HEK293 (cell line): ENCODE results near the gene ABHD10.
A peak's percentile ranks its signal among the peaks of the same experiment; 100 is the strongest.

Source experiments
- CTCF ChIA-PET: fragments of 350-600 bp; formaldehyde crosslinking; extraction: SDS; loops from one replicate; lab custom pipeline; 2021; ENCODE audit warnings: antibody characterized with exemption; lab: Yijun Ruan, JAX
- POLR2A ChIA-PET: fragments of 300-600 bp; formaldehyde crosslinking; extraction: SDS; loops from one replicate; lab custom pipeline; 2020; ENCODE audit warnings: antibody characterized with exemption, inconsistent platforms; lab: Yijun Ruan, JAX
- H3K27ac ChIP-seq: fragments of 200-500 bp; sonication (Bioruptor generic); 2 replicates; pipeline ENCODE4 v1.5.1; 2014; ENCODE audit warnings: low read depth, low read length, control low read depth, inconsistent platforms; ENCODE audit errors: extremely low read depth
- H3K36me3 ChIP-seq, 2 experiments: fragments of 200-500 bp in 1 of 2; sonication (Bioruptor generic) in 1 of 2; 1 replicate in 1 of 2; 2 replicates in 1 of 2; pipeline ENCODE4 v1.5.1; 2014 to 2017; ENCODE audit warnings: inconsistent platforms in 2 of 2, low read length in 2 of 2; ENCODE audit not compliant: control insufficient read depth in 2 of 2, insufficient read depth in 1 of 2
- H3K4me1 ChIP-seq: fragments of 200-500 bp; sonication (Bioruptor generic); 2 replicates; pipeline ENCODE4 v1.5.1; 2014; ENCODE audit warnings: mild to moderate bottlenecking, low read length, inconsistent platforms; ENCODE audit not compliant: control insufficient read depth, insufficient read depth
- H3K4me3 ChIP-seq: 2 replicates; pipeline ENCODE4 v1.5.1; 2011; ENCODE audit warnings: low read depth, mild to moderate bottlenecking, control low read depth, low read length, moderate library complexity
- H3K9me3 ChIP-seq: fragments of 200-500 bp; sonication (Bioruptor generic); 2 replicates; pipeline ENCODE4 v1.5.1; 2014; ENCODE audit warnings: low read depth, low read length, inconsistent platforms; ENCODE audit not compliant: control insufficient read depth, insufficient read depth
- GLIS1 ChIP-seq: fragments of 450-650 bp; formaldehyde crosslinking; IDR thresholded peaks from 2 replicates; pipeline ENCODE4 v1.5.1; 2016; ENCODE audit warnings: missing biosample characterization, missing genetic modification characterization
- MZF1 ChIP-seq: fragments of 450-650 bp; formaldehyde crosslinking; IDR thresholded peaks from 2 replicates; pipeline ENCODE4 v1.5.1; 2017; ENCODE audit warnings: missing biosample characterization, missing genetic modification characterization, borderline replicate concordance
- PRDM1 ChIP-seq: fragments of 450-650 bp; formaldehyde crosslinking; IDR thresholded peaks from 2 replicates; pipeline ENCODE4; 2016; ENCODE audit warnings: missing biosample characterization, missing genetic modification characterization
- SP2 ChIP-seq: fragments of 450-650 bp; formaldehyde crosslinking; IDR thresholded peaks from 2 replicates; pipeline ENCODE4 v1.5.1; 2016; ENCODE audit warnings: missing biosample characterization, missing genetic modification characterization
- ZBTB21 ChIP-seq: fragments of 450-650 bp; formaldehyde crosslinking; IDR thresholded peaks from 2 replicates; pipeline ENCODE4 v1.5.1; 2017; ENCODE audit warnings: missing biosample characterization, missing genetic modification characterization
- ZFP37 ChIP-seq: fragments of 450-650 bp; formaldehyde crosslinking; IDR thresholded peaks from 2 replicates; pipeline ENCODE4 v1.5.1; 2016; ENCODE audit warnings: missing biosample characterization, missing genetic modification characterization
- ZIC2 ChIP-seq: fragments of 450-650 bp; formaldehyde crosslinking; IDR thresholded peaks from 2 replicates; pipeline ENCODE4 v1.5.1; 2016; ENCODE audit warnings: missing biosample characterization, missing genetic modification characterization
- ZNF10 ChIP-seq: fragments of 450-650 bp; formaldehyde crosslinking; IDR thresholded peaks from 2 replicates; pipeline ENCODE4 v1.5.1; 2017; ENCODE audit warnings: missing biosample characterization, missing genetic modification characterization
- ZNF112 ChIP-seq: fragments of 450-650 bp; formaldehyde crosslinking; IDR thresholded peaks from 2 replicates; pipeline ENCODE4 v1.5.0; 2017; ENCODE audit warnings: missing biosample characterization, missing genetic modification characterization
- ZNF114 ChIP-seq: fragments of 450-650 bp; formaldehyde crosslinking; IDR thresholded peaks from 2 replicates; pipeline ENCODE4 v1.5.0; 2017; ENCODE audit warnings: missing biosample characterization, missing genetic modification characterization
- ZNF169 ChIP-seq: fragments of 450-650 bp; formaldehyde crosslinking; IDR thresholded peaks from 2 replicates; pipeline ENCODE4 v1.5.1; 2016; ENCODE audit warnings: missing biosample characterization, missing genetic modification characterization
- ZNF175 ChIP-seq: fragments of 450-650 bp; formaldehyde crosslinking; IDR thresholded peaks from 2 replicates; pipeline ENCODE4 v1.5.1; 2016; ENCODE audit warnings: missing biosample characterization, missing genetic modification characterization
- ZNF184 ChIP-seq: fragments of 450-650 bp; IDR thresholded peaks from 2 replicates; pipeline ENCODE4 v1.5.1; 2018; ENCODE audit warnings: missing biosample characterization, mild to moderate bottlenecking, missing genetic modification characterization
- ZNF202 ChIP-seq: fragments of 450-650 bp; formaldehyde crosslinking; IDR thresholded peaks from 2 replicates; pipeline ENCODE4 v1.5.1; 2016; ENCODE audit warnings: missing biosample characterization, missing genetic modification characterization, borderline replicate concordance
- ZNF266 ChIP-seq: fragments of 450-650 bp; formaldehyde crosslinking; IDR thresholded peaks from 2 replicates; pipeline ENCODE4 v1.5.1; 2016; ENCODE audit warnings: missing biosample characterization, missing genetic modification characterization, low read depth
- ZNF274 ChIP-seq, 2 experiments: fragments of 200-500 bp in 1 of 2; fragments of 450-650 bp in 1 of 2; sonication (Bioruptor generic) in 1 of 2; formaldehyde crosslinking in 1 of 2; IDR thresholded peaks; 2 replicates each; pipeline versions ENCODE4 v1.5.1 to v1.6.1; 2014 to 2016; ENCODE audit warnings: borderline replicate concordance in 1 of 2, inconsistent platforms in 1 of 2, low read length in 1 of 2, missing biosample characterization in 1 of 2, missing genetic modification characterization in 1 of 2
- ZNF555 ChIP-seq: fragments of 450-650 bp; formaldehyde crosslinking; conservative IDR thresholded peaks from 2 replicates; pipeline ENCODE4 v1.5.1; 2017; ENCODE audit warnings: missing biosample characterization, mild to moderate bottlenecking, missing genetic modification characterization, inconsistent platforms
- ZNF600 ChIP-seq: fragments of 450-650 bp; formaldehyde crosslinking; IDR thresholded peaks from 2 replicates; pipeline ENCODE4 v1.5.1; 2016; ENCODE audit warnings: missing biosample characterization, missing genetic modification characterization
- ZNF776 ChIP-seq: fragments of 450-650 bp; formaldehyde crosslinking; IDR thresholded peaks from 2 replicates; pipeline ENCODE4 v1.5.0; 2017; ENCODE audit warnings: missing biosample characterization, missing genetic modification characterization, borderline replicate concordance
- ZNF785 ChIP-seq: fragments of 450-650 bp; formaldehyde crosslinking; IDR thresholded peaks from 2 replicates; pipeline ENCODE4 v1.5.1; 2016; ENCODE audit warnings: missing biosample characterization, missing genetic modification characterization
- TF ChIP-seq, protein P1 (sequence below): fragments of 450-650 bp; formaldehyde crosslinking; IDR thresholded peaks from 2 replicates; pipeline ENCODE4 v1.5.1; 2016; ENCODE audit warnings: missing biosample characterization, missing genetic modification characterization
- TF ChIP-seq, protein P2 (sequence below): fragments of 450-650 bp; formaldehyde crosslinking; IDR thresholded peaks from 2 replicates; pipeline ENCODE4 v1.5.1; 2016; ENCODE audit warnings: missing biosample characterization, missing genetic modification characterization
- TF ChIP-seq, protein P3 (sequence below): fragments of 450-650 bp; formaldehyde crosslinking; IDR thresholded peaks from 2 replicates; pipeline ENCODE4 v1.5.1; 2016; ENCODE audit warnings: missing biosample characterization, missing genetic modification characterization
- TF ChIP-seq, protein P4 (sequence below): fragments of 450-650 bp; formaldehyde crosslinking; IDR thresholded peaks from 2 replicates; pipeline ENCODE4 v1.5.1; 2017; ENCODE audit warnings: missing biosample characterization, mild to moderate bottlenecking, missing genetic modification characterization, moderate library complexity

The ABHD10 gene

DNA sequence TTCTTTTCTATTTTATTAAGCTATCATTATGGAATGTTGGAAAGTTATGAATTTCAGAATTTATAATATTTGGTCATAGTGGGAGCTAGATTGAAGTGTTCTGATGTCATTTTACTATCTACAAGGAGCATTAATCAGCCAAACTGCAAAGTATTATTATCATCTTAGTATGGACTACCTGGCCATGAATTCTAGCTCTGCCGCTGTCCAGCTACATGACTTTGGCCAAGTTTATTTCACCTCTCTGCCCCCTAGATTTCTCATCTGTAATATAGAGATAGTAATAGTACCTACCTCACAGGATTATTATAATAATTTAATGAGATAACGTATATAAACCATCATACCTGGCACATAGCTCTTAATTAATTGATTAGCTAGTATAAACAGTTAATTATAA, 27.8 kb upstream of the ABHD10 start:
- H3K4me3 ChIP-seq = no peak overlapping the region
- TF ChIP-seq ZBTB21 (tag by site-specific recombination) (no peak), ZNF114 (tag by site-specific recombination) (no peak), SP2 (tag by site-specific recombination) (no peak), ZNF112 (no peak), ZNF184 (tag by site-specific recombination) (no peak), ZNF776 (no peak), ZNF274 (IDR thresholded peaks at IDR 0.05; ENCODE audit: low read length) (no peak), ZNF274 (tag by site-specific recombination; IDR thresholded peaks at IDR 0.05; ENCODE audit: borderline replicate concordance) (no peak)
- TF ChIP-seq, protein P1, sequence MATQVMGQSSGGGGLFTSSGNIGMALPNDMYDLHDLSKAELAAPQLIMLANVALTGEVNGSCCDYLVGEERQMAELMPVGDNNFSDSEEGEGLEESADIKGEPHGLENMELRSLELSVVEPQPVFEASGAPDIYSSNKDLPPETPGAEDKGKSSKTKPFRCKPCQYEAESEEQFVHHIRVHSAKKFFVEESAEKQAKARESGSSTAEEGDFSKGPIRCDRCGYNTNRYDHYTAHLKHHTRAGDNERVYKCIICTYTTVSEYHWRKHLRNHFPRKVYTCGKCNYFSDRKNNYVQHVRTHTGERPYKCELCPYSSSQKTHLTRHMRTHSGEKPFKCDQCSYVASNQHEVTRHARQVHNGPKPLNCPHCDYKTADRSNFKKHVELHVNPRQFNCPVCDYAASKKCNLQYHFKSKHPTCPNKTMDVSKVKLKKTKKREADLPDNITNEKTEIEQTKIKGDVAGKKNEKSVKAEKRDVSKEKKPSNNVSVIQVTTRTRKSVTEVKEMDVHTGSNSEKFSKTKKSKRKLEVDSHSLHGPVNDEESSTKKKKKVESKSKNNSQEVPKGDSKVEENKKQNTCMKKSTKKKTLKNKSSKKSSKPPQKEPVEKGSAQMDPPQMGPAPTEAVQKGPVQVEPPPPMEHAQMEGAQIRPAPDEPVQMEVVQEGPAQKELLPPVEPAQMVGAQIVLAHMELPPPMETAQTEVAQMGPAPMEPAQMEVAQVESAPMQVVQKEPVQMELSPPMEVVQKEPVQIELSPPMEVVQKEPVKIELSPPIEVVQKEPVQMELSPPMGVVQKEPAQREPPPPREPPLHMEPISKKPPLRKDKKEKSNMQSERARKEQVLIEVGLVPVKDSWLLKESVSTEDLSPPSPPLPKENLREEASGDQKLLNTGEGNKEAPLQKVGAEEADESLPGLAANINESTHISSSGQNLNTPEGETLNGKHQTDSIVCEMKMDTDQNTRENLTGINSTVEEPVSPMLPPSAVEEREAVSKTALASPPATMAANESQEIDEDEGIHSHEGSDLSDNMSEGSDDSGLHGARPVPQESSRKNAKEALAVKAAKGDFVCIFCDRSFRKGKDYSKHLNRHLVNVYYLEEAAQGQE = peak; percentile 50
- CTCF ChIA-PET = interaction anchor here (0.7 to 1.8 kb wide), 2 partner anchors 37 to 233 kb away, joined by 4 to 8 read pairs; no protein-coding TSS in a partner anchor
- POLR2A ChIA-PET = no interaction called here
- H3K36me3 ChIP-seq = peaks cover 0 to 7% of the 10 kb centered on the region in 2 experiments; a peak in 1 of 3 replicates
- no peak overlapping the region for H3K27ac ChIP-seq
- peaks cover 3% of the 10 kb centered on the region; the same call in 1 of the 2 replicates for H3K4me1 ChIP-seq
- H3K9me3 ChIP-seq = no peaks in the 10 kb centered on the region

DNA sequence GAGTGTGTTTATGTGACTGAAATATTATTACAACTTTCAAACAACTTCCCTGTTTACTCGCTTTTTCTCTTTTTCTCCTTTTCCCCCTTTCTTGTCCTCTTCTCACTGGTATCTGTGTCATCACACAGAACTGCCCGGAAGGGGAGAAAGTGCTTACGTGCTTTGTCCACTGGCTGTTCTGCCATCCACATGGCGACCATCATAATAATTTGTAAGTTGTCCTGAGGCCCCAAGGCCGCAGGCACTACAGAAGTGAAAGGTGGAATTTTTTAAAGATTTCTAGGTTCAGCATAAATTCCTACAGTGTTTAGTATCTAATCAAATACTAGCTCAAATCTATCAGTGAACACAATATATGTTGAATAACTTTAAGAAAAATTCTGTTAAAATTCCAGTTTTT, 26.7 kb upstream of the ABHD10 start:
- TF ChIP-seq MZF1 (tag by site-specific recombination) (no peak), ZNF266 (tag by site-specific recombination) (no peak), PRDM1 (tag by site-specific recombination) (0 out of 2 replicates have a peak, but pooled peaks have one; percentile 36), ZNF202 (no peak)
- TF ChIP-seq, protein P2, sequence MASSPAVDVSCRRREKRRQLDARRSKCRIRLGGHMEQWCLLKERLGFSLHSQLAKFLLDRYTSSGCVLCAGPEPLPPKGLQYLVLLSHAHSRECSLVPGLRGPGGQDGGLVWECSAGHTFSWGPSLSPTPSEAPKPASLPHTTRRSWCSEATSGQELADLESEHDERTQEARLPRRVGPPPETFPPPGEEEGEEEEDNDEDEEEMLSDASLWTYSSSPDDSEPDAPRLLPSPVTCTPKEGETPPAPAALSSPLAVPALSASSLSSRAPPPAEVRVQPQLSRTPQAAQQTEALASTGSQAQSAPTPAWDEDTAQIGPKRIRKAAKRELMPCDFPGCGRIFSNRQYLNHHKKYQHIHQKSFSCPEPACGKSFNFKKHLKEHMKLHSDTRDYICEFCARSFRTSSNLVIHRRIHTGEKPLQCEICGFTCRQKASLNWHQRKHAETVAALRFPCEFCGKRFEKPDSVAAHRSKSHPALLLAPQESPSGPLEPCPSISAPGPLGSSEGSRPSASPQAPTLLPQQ = no peak
- TF ChIP-seq, protein P3, sequence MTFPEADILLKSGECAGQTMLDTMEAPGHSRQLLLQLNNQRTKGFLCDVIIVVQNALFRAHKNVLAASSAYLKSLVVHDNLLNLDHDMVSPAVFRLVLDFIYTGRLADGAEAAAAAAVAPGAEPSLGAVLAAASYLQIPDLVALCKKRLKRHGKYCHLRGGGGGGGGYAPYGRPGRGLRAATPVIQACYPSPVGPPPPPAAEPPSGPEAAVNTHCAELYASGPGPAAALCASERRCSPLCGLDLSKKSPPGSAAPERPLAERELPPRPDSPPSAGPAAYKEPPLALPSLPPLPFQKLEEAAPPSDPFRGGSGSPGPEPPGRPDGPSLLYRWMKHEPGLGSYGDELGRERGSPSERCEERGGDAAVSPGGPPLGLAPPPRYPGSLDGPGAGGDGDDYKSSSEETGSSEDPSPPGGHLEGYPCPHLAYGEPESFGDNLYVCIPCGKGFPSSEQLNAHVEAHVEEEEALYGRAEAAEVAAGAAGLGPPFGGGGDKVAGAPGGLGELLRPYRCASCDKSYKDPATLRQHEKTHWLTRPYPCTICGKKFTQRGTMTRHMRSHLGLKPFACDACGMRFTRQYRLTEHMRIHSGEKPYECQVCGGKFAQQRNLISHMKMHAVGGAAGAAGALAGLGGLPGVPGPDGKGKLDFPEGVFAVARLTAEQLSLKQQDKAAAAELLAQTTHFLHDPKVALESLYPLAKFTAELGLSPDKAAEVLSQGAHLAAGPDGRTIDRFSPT (tag by site-specific recombination) = no peak
- POLR2A ChIA-PET = no interaction called here
- Histone ChIP-seq H3K27ac (no peak overlapping the region), H3K4me1 (peaks cover 4% of the 10 kb centered on the region), H3K4me3 (no peak overlapping the region), H3K9me3 (no peaks in the 10 kb centered on the region), H3K36me3 (peaks cover 0 to 7% of the 10 kb centered on the region in 2 experiments; a peak in 1 of 3 replicates)
- CTCF ChIA-PET = no interaction called here

DNA sequence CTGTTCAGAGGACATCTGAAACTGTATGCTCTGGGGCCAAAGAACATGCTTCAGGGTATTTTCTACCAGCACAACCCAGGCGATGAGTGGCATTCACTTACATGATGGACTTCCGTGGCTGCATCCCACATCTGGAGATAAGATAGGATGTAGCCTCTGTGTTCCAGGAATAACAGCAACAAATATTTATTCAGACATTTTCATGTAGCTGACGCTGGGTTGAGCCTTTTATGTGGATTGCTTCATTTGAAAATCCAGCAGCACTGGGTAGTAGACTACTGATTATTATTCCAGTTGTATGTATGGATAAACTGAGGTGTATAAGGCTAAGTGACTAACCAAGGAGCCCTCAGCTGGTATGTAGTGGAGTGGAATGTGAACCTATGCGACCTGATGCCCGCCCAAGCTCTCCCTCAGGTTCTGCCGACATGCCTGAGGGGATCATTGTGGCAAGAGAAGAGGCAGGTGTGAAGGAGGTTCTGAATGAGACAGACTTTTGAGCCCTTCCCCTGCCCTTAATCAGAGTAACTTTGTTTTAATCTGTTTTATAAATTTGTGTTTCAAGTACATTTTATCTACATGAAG, 25.9 kb upstream of the ABHD10 start:
- H3K27ac ChIP-seq = no peak overlapping the region
- H3K4me3 ChIP-seq = no peak overlapping the region
- H3K9me3 ChIP-seq = no peaks in the 10 kb centered on the region
- H3K36me3 ChIP-seq = peaks cover 0 to 7% of the 10 kb centered on the region in 2 experiments; a peak in 1 of 3 replicates
- H3K4me1 ChIP-seq = peaks cover 7% of the 10 kb centered on the region
- ChIA-PET CTCF (no interaction called here), POLR2A (no interaction called here)
- TF ChIP-seq ZNF555 = no peak
- TF ChIP-seq ZNF169 (tag by site-specific recombination) = no peak
- no peak for TF ChIP-seq ZNF10 (tag by site-specific recombination)
- TF ChIP-seq GLIS1 = no peak
- TF ChIP-seq ZIC2 (tag by site-specific recombination) = no peak
- no peak for TF ChIP-seq ZNF175
- no peak for TF ChIP-seq ZNF600 (tag by site-specific recombination)
- no peak for TF ChIP-seq ZFP37 (tag by site-specific recombination)
- no peak for TF ChIP-seq ZNF785
- TF ChIP-seq, protein P4, sequence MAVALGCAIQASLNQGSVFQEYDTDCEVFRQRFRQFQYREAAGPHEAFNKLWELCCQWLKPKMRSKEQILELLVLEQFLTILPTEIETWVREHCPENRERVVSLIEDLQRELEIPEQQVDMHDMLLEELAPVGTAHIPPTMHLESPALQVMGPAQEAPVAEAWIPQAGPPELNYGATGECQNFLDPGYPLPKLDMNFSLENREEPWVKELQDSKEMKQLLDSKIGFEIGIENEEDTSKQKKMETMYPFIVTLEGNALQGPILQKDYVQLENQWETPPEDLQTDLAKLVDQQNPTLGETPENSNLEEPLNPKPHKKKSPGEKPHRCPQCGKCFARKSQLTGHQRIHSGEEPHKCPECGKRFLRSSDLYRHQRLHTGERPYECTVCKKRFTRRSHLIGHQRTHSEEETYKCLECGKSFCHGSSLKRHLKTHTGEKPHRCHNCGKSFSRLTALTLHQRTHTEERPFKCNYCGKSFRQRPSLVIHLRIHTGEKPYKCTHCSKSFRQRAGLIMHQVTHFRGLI (tag by site-specific recombination) = no peak
